A673 (cell line): ENCODE measurements around the gene BLCAP.

ENCODE experiments used
- CTCF ChIP-seq: fragments of 300-800, 200-600 bp; sonication (generic); conservative IDR thresholded peaks from 2 replicates; pipeline ENCODE4 v1.5.1; 2017; ENCODE audit warnings: low read depth, mild to moderate bottlenecking, antibody characterized with exemption, low read length, moderate library complexity, mixed read lengths
- EZH2 ChIP-seq: fragments of 200-600 bp; sonication (generic); IDR thresholded peaks from 2 replicates; pipeline ENCODE4 v1.6.1; 2017; ENCODE audit warnings: borderline replicate concordance, low read depth, mild to moderate bottlenecking, mixed read lengths, antibody characterized with exemption, low read length; ENCODE audit not compliant: poor library complexity, severe bottlenecking

- TF ChIP-seq CTCF, result no peak
- no peak for TF ChIP-seq EZH2
These were observed 21.4 kb downstream of the BLCAP start for GRCh38 chr20:37506152-37506725.
